Transverse colon (tissue), 4 donors: ENCODE measurements around the gene RELN. TPM values are rescaled to one million over a fixed set of nuclear protein-coding genes. Genes with fewer than 3 reads are reported as not detected.

Experiments
- DNase-seq: peaks from one replicate; pipeline ENCODE4 v3.0.0-alpha.2; 2019
- H3K27ac ChIP-seq, 4 donors: fragments of 200-600 bp; sonication (generic); 2 replicates each; pipeline ENCODE4 v1.5.1; 2016 to 2018; ENCODE audit warnings: inconsistent platforms in 4 of 4
- H3K27me3 ChIP-seq: fragments of 200-600 bp; sonication (generic); 2 replicates; pipeline ENCODE4 v1.5.1; 2017; ENCODE audit warnings: inconsistent platforms
- H3K36me3 ChIP-seq, 4 donors: fragments of 200-600 bp; sonication (generic); 2 replicates each; pipeline ENCODE4 v1.5.1; 2017 to 2019; ENCODE audit warnings: inconsistent platforms in 4 of 4
- H3K4me1 ChIP-seq, 4 donors: fragments of 200-600 bp; sonication (generic); 2 replicates each; pipeline ENCODE4 v1.5.1; 2017 to 2020; ENCODE audit warnings: inconsistent platforms in 4 of 4
- H3K4me3 ChIP-seq, 4 donors: fragments of 200-600 bp; sonication (generic); 1 replicate in 1 of 4; 2 replicates in 3 of 4; pipeline versions ENCODE4 v1.5.1 to v1.6.1; 2017 to 2019; ENCODE audit warnings: inconsistent platforms in 4 of 4
- H3K9me3 ChIP-seq, 2 donors: fragments of 200-600 bp; sonication (generic); 2 replicates each; pipeline ENCODE4 v1.5.1; 2017 to 2019; ENCODE audit warnings: inconsistent platforms in 2 of 2
- EP300 ChIP-seq: sonication (generic); formaldehyde crosslinking; IDR thresholded peaks from one replicate; pipeline ENCODE4 v1.6.1; 2017; ENCODE audit warnings: antibody characterized with exemption, low read depth
- POLR2A ChIP-seq: fragments of 450-650 bp; IDR thresholded peaks from one replicate; pipeline ENCODE4 v1.6.1; 2016; ENCODE audit warnings: antibody characterized with exemption, mild to moderate bottlenecking, moderate library complexity
- POLR2AphosphoS5 ChIP-seq, 3 donors: sonication (generic); formaldehyde crosslinking; IDR thresholded peaks; one replicate each; pipeline ENCODE4 v1.6.1; 2016; ENCODE audit warnings: antibody characterized with exemption in 3 of 3
- WGBS, 2 donors: methylation state at CpG; one replicate each; pipeline ENCODE4 v1.1.5; 2018; ENCODE audit warnings: low coverage in 1 of 2; 5-methylcytosine and 5-hydroxymethylcytosine counted together
- in situ Hi-C, 4 donors: fragments of 200-750 bp; cut with MboI; loops; one replicate each; pipeline versions ENCODE4 v1.15.0 to v1.15.1; 2017; ENCODE audit warnings: low sequenced_read_pairs in 3 of 4, low pct_ligation_motif_present in 1 of 4, low pct_unique_long_range_greater_than_20kb in 1 of 4
- intact Hi-C: fragments of 100-400 bp; cut with DNase I; formaldehyde crosslinking; loops from one replicate; pipeline ENCODE4 v1.15.1; 2023; ENCODE audit warnings: low total_unique reads
- total RNA-seq, 4 donors: library from RNA; depleted of rRNA; stranded (reverse); fragments of >200 nt; gene quantifications; one replicate each; pipeline ENCODE4 v1.1.0, GENCODE V29; 2016
- TF ChIP-seq, protein P1 (sequence below), 5 experiments: fragments of 200-600 bp in 3 of 5; fragments of 450-650 bp in 2 of 5; sonication (generic) in 3 of 5; IDR thresholded peaks; 1 replicate in 2 of 5; 2 replicates in 3 of 5; pipeline ENCODE4 v1.5.1; 2016 to 2017; ENCODE audit warnings: antibody characterized with exemption in 5 of 5, inconsistent platforms in 3 of 5, mild to moderate bottlenecking in 2 of 5, moderate library complexity in 1 of 5

Gene RELN
- total RNA-seq, 4 donors from 2014 or later: 1.00 to 2.7 (median 1.5) TPM; not detected in 1

DNA sequence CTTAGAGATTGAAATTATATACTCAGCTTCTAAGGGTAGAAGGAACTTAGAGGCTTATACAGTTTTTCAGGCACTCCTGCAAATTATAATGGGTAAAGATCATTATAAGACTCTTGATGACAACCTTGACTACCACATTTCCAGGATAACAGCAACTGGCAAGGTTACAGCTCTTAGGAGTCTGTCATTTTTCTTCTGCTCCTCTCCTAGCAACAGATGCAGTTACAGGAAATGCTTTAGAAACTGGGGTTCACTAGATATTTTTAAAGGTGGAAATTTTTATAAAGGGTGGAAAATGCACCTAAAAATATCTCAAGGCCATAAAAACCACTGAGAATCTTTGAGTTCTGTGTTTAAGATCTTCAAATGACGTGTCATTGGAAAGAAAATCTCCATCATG lies 185.8 kb downstream of the RELN start:
- intact Hi-C loops (loop anchor here (2.0 kb wide), 1 partner anchor 57 kb away; no protein-coding TSS in a partner anchor), in situ Hi-C loops (no loop called here)
- Histone ChIP-seq H3K27me3 (no peaks in the 10 kb centered on the region), H3K4me1 (no peaks in the 10 kb centered on the region), H3K4me3 (no peak overlapping the region), H3K36me3 (no peaks in the 10 kb centered on the region), H3K27ac (no peak overlapping the region), H3K9me3 (no peaks in the 10 kb centered on the region)
- 48 to 70% methylated on average over 1 of the region's 1 CpG for WGBS, 2 donors
- DNase-seq: no peak
- TF ChIP-seq EP300 (no peak), POLR2A (no peak), POLR2AphosphoS5 (IDR thresholded peaks at IDR 0.05) (no peak)
- TF ChIP-seq, protein P1, sequence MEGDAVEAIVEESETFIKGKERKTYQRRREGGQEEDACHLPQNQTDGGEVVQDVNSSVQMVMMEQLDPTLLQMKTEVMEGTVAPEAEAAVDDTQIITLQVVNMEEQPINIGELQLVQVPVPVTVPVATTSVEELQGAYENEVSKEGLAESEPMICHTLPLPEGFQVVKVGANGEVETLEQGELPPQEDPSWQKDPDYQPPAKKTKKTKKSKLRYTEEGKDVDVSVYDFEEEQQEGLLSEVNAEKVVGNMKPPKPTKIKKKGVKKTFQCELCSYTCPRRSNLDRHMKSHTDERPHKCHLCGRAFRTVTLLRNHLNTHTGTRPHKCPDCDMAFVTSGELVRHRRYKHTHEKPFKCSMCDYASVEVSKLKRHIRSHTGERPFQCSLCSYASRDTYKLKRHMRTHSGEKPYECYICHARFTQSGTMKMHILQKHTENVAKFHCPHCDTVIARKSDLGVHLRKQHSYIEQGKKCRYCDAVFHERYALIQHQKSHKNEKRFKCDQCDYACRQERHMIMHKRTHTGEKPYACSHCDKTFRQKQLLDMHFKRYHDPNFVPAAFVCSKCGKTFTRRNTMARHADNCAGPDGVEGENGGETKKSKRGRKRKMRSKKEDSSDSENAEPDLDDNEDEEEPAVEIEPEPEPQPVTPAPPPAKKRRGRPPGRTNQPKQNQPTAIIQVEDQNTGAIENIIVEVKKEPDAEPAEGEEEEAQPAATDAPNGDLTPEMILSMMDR (IDR thresholded peaks at IDR 0.05): no peak

DNA sequence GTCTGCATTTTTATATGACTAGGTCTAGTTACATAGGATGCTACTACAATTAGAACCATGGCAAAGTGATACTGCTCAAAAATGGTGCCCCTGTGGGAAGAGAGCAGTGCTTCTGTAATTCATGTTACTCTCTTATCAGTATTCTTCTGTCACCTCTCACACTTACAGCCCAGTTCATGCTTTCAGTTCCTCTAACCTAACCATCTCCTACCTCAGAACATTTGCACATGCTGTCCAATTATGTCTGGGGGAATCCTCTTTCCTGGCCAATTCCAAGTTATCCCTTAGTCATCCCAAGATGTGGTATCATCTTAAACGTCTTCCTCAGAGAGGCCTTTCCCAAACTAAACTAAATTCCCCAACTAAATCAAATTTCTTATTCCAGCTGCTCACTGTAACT lies 190.2 kb downstream of the RELN start:
- Histone ChIP-seq H3K4me1 (no peaks in the 10 kb centered on the region), H3K27me3 (no peaks in the 10 kb centered on the region), H3K36me3 (no peaks in the 10 kb centered on the region), H3K9me3 (no peaks in the 10 kb centered on the region), H3K27ac (no peak overlapping the region), H3K4me3 (no peak overlapping the region)
- intact Hi-C loops (no loop called here), in situ Hi-C loops (no loop called here)
- 43% methylated on average over 1 of the region's 1 CpG; no CpG with 5 or more reads in 1 of the 2 donors for WGBS, 2 donors
- DNase-seq: no peak
- TF ChIP-seq POLR2AphosphoS5 (IDR thresholded peaks at IDR 0.05): no peak
- no peak for TF ChIP-seq EP300
- TF ChIP-seq, protein P1 (IDR thresholded peaks at IDR 0.05): no peak
- no peak for TF ChIP-seq POLR2A

DNA sequence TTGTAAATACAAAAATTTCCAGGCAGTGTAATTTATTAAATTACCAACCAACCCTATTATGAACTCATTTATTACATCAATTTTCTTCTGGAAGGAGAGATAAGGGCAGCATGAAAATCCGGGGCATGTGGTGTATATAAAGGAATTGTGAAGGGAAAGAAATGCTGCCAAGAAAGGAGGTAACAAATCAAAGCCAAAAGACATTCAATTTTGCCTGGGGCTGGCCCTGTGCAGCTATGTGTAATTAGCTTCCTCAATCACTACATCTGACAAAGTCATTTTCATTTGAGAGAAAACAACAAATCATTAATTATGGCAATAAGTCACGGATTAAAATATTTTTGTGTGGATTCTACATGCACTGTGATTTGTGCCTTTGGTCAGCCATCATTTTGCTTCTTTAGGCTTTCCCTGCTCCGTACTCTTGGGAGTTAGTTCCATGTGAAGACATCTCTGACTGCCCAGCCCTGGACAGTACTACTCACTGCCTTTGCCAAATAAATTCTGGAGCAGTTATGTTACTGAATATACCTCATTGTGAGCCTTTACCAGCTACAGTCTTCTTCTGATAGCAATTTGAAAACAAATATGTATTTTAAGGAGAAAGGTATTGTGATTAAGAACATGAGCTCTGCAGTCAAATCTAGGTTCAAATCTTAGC lies 191.7 kb downstream of the RELN start:
- DNase-seq: no peak
- Histone ChIP-seq H3K4me3 (no peak overlapping the region), H3K4me1 (no peaks in the 10 kb centered on the region), H3K27me3 (no peaks in the 10 kb centered on the region), H3K27ac (no peak overlapping the region), H3K9me3 (no peaks in the 10 kb centered on the region), H3K36me3 (no peaks in the 10 kb centered on the region)
- 55 to 63% methylated on average over 2 to 3 of the region's 3 CpGs for WGBS, 2 donors
- in situ Hi-C loops (no loop called here), intact Hi-C loops (no loop called here)
- TF ChIP-seq, protein P1 (IDR thresholded peaks at IDR 0.05): no peak
- TF ChIP-seq EP300 (no peak), POLR2AphosphoS5 (IDR thresholded peaks at IDR 0.05) (no peak), POLR2A (no peak)

DNA sequence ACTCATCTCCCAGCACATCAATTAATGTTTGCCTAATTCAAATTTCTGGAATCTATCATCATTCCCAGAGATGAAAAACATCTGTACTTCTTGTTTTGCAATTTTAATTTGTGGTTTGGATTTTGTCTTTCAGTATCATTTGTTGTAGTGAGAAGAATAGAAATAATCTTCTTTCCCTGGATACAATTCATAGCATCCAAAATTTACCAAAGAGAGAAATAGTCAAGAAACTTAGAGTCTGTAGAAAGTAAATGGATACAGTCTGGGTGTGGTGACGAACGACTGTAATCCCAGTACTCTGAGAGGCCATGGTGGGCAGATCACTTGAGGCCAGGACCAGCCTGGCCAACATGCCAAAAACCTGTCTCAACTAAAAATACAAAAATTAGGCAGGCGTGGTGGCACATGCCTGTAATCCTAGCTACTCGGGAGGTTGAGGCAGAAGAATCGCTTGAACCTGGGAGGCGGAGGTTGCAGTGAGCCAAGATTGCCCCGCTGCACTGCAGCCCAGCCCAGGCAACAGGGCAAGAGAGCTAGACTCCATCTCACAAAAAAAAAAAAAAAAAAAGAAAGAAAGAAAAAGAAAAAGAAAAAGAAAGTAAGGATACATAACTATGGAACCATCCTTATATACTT lies 193.0 kb downstream of the RELN start:
- in situ Hi-C loops (no loop called here), intact Hi-C loops (no loop called here)
- H3K36me3 ChIP-seq: no peaks in the 10 kb centered on the region
- H3K27me3 ChIP-seq: no peaks in the 10 kb centered on the region
- 67 to 89% methylated on average over 2 to 7 of the region's 7 CpGs for WGBS, 2 donors
- no peaks in the 10 kb centered on the region for H3K9me3 ChIP-seq
- DNase-seq: no peak
- no peaks in the 10 kb centered on the region for H3K4me1 ChIP-seq
- TF ChIP-seq POLR2A (no peak), POLR2AphosphoS5 (IDR thresholded peaks at IDR 0.05) (no peak), EP300 (no peak)
- TF ChIP-seq, protein P1 (IDR thresholded peaks at IDR 0.05): no peak
- no peak overlapping the region for H3K27ac ChIP-seq
- H3K4me3 ChIP-seq: no peak overlapping the region
